CD4-positive, alpha-beta T cell treated with Interleukin-6 for 4 hours (primary cell): Measurements from ENCODE around the gene HCST.
A peak's percentile ranks its signal among the peaks of the same experiment; 100 is the strongest.
"Not testable (repeated sequence)": the region's sequence is repeated elsewhere in the genome, so short reads cannot be mapped to it uniquely, and the experiment has no call there.

Experiments
- DNase-seq: peaks from one replicate; pipeline ENCODE4 v3.0.0-alpha.2; 2020; ENCODE audit warnings: mixed read lengths

Gene HCST

DNA sequence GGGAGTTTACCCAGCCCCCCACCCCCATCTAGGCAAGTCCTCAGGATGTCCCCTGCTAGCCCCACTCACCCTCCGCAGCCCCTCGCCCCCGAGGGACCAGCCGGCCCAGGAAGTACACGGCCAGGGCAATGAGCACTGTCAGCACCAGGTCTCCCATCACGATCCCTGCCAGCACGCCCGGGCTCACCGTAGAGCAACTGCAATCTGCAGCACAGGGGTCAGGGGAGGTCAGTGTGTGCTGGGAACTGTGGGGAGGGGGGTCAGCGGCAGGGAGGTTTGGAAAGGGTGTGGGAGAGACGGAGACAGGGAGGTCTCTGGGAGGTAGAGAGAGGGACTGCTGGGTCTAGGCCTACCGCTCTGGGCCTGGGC, 5.0 kb downstream of the HCST start:
- DNase-seq = no peak

DNA sequence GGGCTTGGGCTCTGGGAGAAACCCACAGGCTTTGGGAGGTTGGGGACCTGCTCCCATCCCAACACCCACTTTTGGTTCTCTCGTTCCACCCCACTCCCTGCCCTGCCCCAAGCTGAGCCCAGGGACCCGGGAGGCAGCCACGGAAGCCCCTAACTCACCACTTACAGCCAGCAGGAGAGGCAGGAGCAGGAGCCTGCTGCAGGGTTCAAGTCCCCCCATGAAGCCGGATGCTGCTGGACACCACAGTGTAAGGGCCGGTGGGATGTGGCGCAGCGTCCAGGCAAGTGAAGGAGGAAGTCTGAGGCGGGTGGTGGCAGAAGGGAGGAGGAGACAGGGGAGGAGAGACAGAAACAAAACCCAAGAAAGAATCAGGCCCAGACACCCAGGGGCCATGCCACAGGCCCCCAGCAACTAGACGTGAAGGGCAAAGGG, 5.7 kb downstream of the HCST start, which contains the start of gene TYROBP:
TYROBP (minus strand) TSS at position 286 of the 432 bp plus-strand sequence; CDS start at position 219, 67 bp downstream.
- DNase-seq = no peak

DNA sequence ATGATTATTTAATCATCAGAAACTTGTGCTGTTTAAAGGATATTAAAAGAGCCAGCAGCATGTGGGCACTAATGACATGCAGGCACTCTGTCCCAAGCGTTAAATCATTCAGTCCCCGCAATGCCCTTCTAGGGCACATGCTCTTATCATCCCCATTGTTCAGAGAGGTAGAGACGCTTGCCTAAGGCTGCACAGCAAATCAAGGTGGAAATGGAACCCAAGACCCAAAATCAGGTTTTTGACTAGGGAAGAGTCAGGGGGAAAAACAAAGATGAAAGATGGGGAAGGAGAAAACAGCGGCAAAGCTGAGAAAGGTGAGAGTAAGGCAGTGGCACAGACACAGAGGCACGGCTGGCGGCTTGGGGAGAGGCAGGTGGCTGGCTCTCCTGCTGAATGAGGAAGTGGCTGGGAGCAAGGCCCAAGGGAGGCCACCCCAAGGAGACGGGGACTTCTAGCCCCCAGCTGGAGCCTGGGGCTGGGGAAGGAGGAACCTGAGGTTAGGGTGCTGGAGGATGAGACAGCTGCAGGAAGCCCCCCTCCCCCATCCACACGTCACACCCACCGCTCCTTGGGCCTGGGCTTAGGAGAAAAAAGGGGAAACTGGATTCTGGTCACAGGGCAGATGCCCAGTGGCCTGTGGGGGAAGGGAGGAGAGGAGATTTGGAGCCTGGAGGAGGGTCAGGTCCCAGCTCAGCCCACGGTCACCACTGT, 6.8 kb downstream of the HCST start:
- peak; percentile 47 for DNase-seq

DNA sequence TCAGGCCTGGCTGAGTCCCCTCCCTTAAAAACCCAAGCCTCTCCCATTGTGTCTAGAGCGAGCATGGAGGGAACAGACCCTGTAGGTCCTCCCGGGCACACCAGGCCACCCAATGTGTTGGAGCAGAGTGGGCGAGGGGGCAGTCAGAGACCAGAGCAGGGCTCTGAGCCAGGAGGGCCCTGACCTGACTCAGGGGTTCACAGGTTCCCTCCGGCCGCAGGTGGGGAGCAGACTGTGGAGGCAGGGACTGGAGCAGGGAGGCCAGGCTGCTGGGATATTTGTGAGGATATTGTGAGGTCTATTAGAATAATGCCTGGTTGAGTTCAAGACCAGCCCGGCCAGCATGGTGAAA, 7.3 kb downstream of the HCST start:
- no peak for DNase-seq

DNA sequence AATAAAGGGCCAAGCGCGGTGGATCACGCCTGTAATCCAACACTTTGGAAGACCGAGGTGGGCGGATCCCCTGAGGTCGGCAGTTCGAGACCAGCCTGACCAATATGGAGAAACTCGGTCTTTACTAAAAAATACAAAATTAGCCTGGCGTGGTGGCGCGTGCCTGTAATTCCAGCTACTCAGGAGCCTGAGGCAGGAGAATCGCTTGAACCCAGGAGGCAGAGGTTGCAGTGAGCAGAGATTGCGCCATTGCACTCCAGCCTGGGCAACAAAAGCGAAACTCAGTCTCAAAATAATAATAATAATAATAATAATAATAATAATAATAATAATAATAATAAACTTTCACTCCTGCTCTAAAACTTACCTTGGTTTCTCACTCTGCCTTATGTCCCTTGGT, 8.0 kb downstream of the HCST start:
- DNase-seq = not testable (repeated sequence)

DNA sequence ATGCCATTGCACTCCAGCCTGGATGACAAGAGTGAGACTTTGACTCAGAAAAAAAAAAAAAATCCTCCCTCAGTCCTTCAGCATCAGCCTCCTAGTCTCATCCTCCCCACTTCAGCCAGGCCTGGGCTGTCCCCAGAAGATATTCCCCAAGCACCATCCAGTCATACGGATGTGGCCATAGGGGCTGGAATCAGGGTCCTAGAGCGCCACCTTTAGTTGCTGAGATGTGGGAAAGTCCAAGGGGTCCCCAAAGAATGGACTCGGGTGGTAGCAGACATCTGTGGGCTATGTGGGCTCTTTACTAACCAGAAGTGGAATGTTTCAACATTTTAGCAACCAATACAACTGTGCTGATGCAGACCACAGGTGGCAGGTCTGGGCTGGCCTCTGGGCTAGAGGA, 8.8 kb downstream of the HCST start:
- DNase-seq = no peak

DNA sequence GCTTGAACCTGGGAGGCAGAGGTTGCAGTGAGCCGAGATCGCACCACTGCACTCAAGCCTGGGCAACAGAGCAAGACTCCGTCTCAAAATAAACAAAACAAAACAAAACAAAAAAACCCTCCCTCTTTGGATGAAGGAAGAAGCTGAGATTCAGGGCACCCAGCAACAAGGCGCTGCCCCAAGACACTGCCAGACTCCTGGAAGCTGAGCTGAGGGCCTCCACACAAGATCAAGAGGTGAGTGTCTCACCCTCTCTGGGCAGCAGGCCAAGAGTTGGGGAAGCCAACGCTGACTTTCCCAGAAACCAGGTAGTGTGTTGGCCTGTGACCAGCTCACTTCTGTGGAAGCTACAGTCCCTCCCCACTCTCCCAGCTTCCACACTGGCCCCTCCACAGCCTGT, 9.5 kb downstream of the HCST start:
- peak; percentile 51 for DNase-seq

DNA sequence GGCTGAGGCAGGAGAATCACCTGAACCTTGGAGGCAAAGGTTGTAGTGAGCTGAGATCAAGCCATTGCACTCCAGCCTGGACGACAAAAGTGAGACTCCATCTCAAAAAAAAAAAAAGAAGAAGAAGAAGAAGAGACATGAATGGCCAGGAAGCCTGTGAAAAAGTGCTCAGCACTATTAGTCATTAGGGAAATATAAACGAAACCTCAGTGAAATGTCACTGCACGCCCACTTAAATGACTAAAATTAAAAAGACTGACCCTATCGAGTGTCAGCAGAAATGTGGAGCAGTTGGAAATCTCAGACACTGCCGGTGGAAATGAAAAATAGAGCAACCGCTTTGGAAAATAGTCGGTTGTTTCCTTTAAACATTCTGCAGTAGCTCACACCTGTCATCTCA, 11.3 kb downstream of the HCST start:
- no peak for DNase-seq

DNA sequence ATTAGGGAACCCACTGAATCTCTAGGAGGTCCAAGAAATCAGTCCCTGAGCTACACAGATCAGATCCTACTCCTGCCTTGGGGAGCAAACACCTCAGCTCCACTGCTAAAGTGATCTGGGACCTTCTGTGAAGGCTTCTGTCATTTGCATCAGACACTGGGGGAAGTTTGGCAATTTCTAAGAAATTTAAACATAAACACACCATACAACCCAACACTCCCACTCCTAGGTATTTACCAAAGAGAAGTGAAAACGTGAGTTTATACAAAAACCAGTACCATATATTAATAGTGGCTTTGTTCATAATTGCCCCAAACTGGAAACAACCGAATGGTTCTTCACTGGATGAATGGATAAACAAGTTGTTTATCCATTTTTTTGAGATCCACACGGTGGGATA, 13.1 kb downstream of the HCST start:
- no peak for DNase-seq

DNA sequence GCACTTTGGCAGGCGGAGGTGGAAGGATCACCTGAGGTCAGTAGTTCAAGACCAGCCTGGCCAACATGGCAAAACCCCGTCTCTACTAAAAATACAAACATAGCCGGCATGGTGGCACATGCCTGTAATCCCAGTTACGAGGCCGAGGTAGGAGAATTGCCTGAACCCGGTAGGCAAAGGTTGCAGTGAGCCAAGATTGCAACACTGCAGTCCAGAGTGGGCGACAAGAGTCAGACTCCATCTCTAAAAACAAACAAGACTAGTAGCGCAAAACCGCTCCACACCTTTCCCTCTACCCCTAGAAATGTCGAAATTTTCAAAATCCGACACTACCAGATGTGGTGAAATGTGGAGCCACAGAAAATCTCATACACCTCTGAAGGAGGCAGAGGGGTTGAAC, 17.0 kb downstream of the HCST start:
- DNase-seq = no peak

DNA sequence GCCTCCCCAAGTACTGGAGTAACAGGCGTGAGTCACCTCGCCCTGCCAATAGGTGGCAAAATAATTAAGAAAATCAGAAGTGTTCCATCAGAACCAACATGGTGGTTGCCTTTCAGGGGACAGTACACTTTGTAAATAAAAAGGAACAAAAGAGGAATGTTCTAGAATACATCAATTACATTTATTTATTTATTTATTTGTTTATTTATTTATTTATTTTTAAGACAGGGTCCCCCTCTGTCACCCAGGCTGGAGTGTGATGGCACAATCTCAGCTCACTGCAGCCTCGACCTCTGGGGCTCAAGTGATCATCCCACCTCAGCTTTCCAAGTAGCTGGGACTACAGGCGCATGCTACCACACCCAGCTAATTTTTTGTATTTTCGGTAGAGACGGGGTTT, 18.7 kb downstream of the HCST start:
- no peak for DNase-seq

DNA sequence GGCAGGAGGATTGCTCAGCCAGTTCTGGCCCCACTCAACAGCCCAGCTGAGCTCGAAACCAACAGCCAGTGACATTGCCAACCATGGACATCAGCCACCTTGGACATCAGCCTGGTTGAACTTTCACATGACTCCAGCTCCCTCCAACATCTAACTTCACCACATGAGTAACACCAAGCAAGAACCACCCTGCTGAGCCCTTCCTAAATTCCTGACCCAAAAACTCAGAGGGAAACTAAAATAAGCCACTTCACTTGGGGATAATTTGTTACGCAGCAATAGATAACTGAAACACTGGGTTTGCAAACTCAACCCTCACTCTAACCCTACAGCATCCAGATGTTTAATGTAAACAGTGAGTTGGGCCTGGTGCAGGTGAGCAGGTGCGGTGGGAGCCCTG, 23.2 kb downstream of the HCST start:
- no peak for DNase-seq

DNA sequence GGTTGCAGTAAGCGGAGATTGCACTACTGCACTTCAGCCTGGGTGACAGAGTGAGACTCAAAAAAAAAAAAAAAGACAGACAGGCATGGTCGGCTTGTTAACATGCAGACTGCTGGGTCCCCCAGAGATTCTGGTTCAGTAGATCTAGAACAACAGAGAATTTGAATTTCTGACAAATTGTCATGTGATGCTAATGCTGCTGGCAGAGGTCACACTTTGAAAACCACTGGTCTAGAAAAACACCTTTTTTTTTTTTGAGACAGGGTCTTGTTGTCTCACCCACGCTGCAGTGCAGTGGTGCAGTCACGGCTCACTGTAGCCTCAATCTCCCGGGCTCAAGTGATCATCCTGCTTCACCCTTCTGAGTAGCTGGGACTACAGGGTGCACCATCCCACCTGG, 26.2 kb downstream of the HCST start:
- no peak for DNase-seq

DNA sequence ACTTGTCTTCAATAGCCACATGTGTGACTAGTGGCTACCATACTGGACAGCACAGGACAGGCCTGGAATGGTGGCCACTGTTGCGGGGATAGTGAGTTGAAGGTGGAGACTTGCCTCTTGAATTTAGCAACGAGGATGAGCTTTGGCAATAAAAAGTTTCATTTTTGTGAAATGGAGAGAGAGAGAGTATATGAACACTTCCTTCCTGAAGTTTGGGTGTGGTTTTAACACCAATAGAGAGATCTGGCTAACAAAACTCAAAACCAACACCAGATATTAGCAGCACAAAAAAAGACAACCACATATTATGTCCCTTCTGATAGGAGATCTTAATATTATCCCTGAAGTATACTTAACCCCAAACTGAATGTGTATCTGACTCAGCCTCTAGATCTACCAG, 27.5 kb downstream of the HCST start:
- no peak for DNase-seq

DNA sequence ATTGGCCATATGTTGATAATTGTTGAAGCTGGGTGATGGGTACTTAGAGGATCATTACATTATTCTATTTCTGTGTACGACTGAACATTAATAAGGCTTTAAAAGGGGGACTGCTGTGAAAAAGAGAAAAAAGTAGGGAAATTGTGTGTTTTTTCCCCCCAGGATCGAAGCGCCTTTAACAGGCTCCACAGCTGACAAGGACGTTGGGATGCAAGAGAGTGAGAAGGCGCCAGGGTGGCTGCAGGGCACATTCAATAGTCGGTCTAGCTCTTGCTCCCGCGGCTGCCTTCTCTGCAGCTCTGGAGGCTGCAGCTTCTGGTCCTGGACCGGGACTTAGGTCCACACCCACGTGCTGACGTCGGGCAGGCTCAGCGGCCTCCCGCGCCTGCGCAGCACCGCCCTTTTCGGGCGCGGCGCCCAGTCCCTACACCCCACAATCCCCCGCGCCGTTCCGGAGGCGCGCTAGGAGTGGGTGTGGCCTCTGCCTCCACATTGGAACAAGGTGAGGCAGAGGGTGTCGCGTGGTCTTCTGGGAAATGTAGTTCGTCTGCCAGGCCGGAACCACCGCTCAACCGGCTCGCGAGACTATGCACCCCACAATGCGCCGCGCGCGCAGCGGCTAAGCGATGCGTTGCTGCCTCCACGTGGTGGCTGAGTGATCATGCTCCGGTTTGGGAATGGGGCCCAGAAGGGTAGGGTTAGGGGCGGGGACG, 29.0 kb downstream of the HCST start:
- DNase-seq = peak; percentile 99

DNA sequence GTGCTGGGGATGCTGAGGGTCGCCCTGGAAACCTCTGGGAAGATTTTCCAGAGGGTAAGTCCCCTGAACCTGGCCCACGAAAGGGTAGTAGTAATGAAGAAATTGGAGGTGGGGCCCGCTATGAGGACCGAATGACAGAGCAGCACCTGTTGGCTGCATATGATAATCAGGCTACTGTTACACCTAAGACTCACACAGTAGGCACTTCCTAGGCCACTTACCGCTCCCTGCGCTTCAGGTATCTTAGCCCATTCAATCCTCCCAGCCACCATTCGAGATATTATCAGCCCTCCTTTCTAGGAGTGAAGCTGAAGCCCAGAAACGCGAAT, 29.5 kb downstream of the HCST start:
- no peak for DNase-seq

DNA sequence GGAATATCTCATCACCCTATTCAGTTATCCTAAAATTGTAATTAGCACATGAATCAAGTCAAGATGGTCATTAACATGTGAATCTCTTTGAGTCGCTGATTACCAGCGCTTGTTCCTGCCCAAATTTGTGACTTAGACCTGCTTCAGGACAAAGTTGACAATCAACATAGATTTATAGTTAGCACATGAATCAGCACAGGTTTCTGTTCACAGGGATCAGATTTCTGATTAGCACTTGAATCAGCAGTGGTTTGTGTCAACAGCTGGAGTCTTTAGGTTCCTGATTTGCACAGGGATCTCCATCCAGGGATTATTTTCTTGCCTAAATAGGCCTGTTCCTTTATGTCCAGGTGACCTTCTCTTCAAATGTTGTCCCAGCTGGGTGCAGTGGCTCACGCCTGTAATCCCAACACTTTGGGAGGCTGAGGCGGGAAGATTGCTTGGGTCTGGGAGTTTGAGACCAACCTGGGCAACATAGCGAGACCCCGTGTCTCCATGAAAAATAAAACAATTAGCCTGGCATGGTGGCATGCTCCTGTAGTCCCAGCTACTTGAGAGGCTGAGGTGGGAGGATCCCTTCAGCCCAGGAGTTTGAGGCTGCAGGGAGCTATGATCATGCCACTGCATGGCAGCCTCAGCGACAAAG, 30.1 kb downstream of the HCST start:
- DNase-seq = no peak

DNA sequence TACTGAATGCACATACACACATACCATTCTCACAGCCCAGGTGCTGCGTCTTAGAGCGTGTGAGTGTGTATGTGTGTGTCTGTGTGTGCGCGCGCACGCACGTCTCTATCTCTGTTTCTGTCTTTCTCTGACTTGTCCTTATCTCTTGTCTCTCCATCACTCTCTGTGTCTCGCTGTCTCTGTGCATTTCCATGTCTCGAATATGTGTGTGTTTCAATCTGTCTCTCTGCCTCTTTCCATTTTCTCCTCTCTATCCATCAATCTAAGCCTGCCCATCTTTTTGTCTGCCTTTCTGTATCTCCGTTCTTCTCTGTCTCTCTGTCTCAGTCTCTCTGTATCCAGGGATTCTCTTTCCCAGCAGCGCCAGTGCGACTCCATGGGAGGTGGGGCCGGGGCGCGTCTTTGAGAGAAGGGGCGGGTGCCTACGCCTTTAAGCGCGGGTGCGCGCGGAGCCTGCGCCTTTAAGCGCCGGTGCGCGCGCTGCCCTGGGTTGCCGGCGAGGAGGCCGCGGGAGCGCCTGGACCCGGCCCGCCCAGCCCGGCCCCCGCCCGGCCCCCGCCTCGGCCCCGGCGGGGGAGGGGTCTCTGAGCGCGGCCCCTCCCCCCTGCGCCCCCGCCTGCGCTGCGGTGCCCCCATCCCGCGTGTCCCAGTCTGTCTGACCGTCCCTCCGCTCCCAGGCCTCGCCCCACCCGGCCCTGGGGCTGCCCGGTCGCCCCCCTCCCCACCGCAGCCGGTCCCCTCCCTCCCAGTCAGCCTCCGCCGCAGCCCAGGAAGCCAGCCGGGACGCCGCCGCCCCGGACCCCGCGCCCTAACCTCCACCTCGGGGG, 33.8 kb downstream of the HCST start, which contains the start of gene LRFN3:
LRFN3 (plus strand) TSS at position 464 of the 827 bp plus-strand sequence. CDS start 3,052 bp downstream, outside the sequence.
- DNase-seq = peak; percentile 75

DNA sequence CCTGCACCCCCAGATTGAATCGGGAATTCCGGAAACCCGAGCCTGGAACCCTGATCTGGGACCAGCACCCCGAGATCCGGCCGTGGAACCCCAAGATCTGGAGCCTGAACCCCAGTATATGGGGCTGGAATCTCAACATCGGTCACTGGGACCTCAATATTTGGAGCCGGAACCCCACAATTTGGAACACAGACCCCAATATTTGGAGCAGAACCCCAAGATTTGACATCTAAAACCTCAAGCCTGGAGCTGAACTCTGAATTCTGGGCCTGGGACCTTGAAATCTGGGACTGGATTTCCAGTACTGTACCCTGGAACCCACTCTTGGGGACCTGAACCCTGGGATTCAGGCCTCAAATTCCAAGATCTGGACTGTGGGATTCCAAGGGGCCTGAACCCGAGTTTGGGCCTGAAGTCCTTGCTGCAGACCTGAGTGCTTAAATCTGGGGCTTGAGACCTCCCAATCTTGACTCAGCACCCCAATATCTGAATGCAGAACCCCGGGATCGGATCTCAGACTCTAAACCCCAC, 34.5 kb downstream of the HCST start:
- DNase-seq = no peak

DNA sequence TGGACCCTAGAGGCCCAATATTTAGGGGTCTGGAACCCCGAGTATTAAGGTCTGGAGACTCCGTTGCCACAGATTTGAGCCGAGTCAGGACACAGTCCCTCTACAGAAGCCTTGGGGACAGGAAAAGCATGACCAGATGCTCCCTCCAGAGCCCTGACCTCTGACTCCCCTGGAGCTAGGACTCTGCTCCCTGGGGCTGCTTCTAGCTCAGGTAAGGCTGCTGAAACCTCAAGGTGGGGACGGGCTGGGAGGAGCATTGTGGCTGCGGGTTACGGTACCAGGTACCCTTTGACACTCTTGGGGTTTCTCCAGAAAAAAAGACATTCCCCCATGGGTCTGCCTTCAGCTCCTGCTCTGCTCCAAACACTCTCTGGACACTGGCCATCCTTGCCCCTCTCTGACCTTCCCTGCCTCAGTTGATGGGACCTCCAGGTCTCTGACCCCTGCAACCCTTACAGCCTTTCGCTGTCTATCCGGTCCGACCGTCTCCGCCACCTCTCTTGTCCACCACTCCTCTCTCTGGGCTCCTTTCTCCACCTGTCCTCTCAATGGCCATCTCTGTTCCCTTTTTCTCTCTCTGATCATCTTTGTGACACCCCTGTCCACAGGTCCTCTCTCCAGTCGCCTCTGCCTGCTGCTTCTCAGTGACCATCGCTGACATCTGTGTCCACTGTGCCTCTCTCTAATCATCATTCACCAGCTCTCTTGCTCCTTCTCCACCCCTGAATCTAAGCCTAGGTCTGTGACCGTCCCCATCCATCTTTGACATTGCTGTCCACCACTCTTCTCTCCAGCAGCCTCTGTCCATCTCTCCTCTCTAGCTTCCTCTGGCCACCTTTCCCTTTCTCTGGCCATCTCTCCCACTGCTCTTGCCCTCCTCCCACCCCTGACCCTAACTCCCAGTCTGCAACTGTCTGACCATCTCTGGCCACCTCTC, 35.3 kb downstream of the HCST start:
- DNase-seq = no peak

DNA sequence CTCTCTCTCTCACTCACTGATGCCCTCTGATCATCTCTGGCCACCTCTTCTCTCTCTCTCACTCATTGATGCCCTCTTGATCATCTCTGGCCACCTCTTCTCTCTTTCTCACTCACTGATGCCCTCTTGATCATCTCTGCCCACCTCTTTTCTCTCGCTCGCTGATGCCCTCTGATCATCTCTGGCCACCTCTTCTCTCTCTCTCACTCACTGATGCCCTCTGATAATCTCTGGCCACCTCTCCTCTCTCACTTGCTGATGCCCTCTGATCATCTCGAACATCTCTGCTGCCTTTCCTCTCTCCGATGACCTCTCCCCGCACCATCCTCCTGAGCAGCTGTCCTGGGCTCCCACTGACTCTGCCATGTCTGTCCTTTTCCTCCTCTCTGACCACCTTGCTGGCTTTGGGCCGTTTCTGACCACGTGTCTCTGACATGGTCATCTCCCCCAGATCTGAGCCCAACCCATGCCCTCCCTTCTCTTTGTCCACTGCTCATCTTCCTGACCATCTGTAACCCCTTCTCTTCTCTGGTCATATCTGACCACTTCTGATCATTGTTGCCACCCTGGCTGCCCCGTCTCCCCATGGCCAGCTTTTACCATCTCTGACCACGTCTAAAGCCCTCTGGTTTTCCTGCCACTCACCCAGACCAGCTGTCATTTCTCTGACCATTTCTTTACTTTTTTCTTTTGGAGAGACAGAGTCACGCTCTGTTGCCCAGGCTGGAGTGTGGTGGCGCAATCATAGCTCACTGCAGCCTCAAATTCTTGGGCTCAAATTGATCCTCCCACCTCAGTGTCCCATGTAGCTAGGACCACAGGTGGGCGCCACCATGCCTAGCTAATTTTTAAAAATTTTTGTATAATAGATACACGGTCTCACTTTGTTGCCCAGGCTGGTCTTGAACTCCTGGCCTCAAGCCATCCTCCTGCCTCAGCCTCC, 36.2 kb downstream of the HCST start:
- no peak for DNase-seq
